Measurements from ENCODE around the gene NIT1. TPM values are rescaled to one million over a fixed set of nuclear protein-coding genes. Genes with fewer than 3 reads are reported as not detected.

NIT1 gene
- total and polyA plus RNA-seq, 2 of the 13 experiments (the other 11 are each of a cell fraction or from before 2014, with no cell fraction given) = 22.7 to 31.0 TPM

DNA sequence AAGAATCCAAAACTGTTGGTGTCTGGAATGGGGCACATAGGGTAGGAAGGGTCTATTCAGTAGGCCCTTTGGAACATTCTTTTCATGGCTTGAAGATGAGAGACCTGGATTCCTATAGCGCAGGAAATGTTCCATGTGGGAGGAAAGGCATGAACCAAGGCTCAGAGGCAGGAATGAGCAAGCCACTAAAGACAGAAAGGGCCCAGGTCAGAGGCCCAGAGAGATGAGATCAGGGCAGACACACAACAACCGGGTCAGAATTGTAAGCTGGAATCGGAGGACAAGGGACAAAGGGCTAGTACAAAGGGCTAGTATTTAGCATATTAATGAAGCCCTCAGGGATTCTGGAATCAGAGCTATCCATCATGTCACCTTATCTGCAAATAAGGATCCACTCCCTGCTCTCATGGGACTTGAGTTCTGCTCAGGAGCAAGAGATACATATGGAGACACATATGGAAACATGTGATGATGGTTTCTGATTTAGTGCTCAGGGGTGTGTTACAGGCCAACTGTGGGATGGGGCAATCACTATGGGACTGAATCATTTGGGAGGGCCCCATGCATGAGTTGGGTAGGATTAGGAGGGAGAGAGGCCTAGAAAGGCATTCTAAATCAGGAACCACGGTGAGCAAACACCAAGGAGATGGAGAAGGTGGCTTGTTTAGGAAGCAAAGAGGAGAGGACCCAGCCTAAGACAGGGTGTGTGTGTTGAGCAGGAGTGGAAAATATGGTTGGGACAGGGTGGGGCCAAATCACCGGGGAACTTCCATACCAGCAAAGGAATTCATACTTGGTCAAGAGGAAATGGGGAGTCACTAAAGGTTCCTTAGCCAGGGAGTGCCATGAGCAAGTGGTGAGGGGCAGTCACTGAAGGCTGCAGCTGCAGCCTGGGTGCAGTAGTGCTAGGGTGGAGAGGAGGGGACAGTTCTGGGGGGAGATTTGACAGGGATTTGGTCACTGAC, 37.2 kb upstream of the NIT1 start:
- H4K20me1 ChIP-seq (ENCODE audit: insufficient read depth, low read length) = no peaks in the 10 kb centered on the region
- ChIA-PET CTCF (ENCODE audit: low intra/inter-chr PET ratio, low total read pairs) (no interaction called here), POLR2A (no interaction called here)
- intact Hi-C loops (cut with micrococcal nuclease; ENCODE audit: unreplicated experiment) (no loop called here), in situ Hi-C loops (cut with HindIII; ENCODE audit: extremely low pct_ligation_motif_present, low pct_unique_long_range_greater_than_20kb) (no loop called here)
- H3K4me3 ChIP-seq (replicated peaks in 1 of 3; ENCODE audit: insufficient read depth in 1 of 3, low read depth in 2 of 3, low read length in 3 of 3) = no peak overlapping the region
- no peaks in the 10 kb centered on the region for H3K79me2 ChIP-seq (ENCODE audit: insufficient read depth, low read length)
- TF ChIP-seq NFE2L1 (CRISPR knock-in tag; IDR thresholded peaks at IDR 0.05; ENCODE audit: borderline replicate concordance) = no peak
- TF ChIP-seq ZNF441 (CRISPR knock-in tag; IDR thresholded peaks at IDR 0.05; ENCODE audit: borderline replicate concordance) = no peak
- TF ChIP-seq, protein P1, sequence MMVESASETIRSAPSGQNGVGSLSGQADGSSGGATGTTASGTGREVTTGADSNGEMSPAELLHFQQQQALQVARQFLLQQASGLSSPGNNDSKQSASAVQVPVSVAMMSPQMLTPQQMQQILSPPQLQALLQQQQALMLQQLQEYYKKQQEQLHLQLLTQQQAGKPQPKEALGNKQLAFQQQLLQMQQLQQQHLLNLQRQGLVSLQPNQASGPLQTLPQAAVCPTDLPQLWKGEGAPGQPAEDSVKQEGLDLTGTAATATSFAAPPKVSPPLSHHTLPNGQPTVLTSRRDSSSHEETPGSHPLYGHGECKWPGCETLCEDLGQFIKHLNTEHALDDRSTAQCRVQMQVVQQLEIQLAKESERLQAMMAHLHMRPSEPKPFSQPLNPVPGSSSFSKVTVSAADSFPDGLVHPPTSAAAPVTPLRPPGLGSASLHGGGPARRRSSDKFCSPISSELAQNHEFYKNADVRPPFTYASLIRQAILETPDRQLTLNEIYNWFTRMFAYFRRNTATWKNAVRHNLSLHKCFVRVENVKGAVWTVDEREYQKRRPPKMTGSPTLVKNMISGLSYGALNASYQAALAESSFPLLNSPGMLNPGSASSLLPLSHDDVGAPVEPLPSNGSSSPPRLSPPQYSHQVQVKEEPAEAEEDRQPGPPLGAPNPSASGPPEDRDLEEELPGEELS (CRISPR knock-in tag; IDR thresholded peaks at IDR 0.05) = no peak
- TF ChIP-seq, protein P2, sequence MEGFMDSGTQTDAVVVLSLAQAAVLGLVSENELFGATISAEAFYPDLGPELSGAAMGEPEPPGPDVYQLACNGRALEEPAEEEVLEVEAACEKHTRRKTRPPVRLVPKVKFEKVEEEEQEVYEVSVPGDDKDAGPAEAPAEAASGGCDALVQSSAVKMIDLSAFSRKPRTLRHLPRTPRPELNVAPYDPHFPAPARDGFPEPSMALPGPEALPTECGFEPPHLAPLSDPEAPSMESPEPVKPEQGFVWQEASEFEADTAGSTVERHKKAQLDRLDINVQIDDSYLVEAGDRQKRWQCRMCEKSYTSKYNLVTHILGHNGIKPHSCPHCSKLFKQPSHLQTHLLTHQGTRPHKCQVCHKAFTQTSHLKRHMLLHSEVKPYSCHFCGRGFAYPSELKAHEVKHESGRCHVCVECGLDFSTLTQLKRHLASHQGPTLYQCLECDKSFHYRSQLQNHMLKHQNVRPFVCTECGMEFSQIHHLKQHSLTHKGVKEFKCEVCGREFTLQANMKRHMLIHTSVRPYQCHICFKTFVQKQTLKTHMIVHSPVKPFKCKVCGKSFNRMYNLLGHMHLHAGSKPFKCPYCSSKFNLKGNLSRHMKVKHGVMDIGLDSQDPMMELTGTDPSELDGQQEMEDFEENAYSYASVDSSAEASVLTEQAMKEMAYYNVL (CRISPR knock-in tag; IDR thresholded peaks at IDR 0.05; ENCODE audit: borderline replicate concordance) = no peak
- BruUV-seq (replicated peaks) = no TSS peak
- FAIRE-seq = no peak
- no peak for ATAC-seq
- no peak overlapping the region for H3K9ac ChIP-seq (ENCODE audit: insufficient read depth, low read depth, low read length)
- no peaks in the 10 kb centered on the region for H3K36me3 ChIP-seq (replicated peaks in 1 of 2; ENCODE audit: control insufficient read depth in 1 of 2, insufficient read depth in 2 of 2, low read length in 2 of 2)
- no peak for DNase-seq (ENCODE audit: low spot score)
- H3K4me1 ChIP-seq (ENCODE audit: insufficient read depth, low read length) = peaks cover 36% of the 10 kb centered on the region
- no peaks in the 10 kb centered on the region for H3K9me3 ChIP-seq (ENCODE audit: low read length)
- WGBS (ENCODE audit: low lambda C conversion rate) = 16% methylated on average over 5 of the region's 5 CpGs
- no peak overlapping the region for H2AFZ ChIP-seq (ENCODE audit: low read length)
- H3K27ac ChIP-seq (ENCODE audit: extremely low read length, insufficient read depth, low read length) = no peak overlapping the region
- H3K27me3 ChIP-seq (ENCODE audit: control insufficient read depth in 1 of 2, insufficient read depth in 2 of 2, low read length in 2 of 2) = no peaks in the 10 kb centered on the region; a peak in 1 of 5 replicates
- no peak overlapping the region for H3K4me2 ChIP-seq (ENCODE audit: low read depth, low read length)
